Measurements from ENCODE around the gene LAPTM4A.
A peak's percentile ranks its signal among the peaks of the same experiment; 100 is the strongest.

LAPTM4A gene

DNA sequence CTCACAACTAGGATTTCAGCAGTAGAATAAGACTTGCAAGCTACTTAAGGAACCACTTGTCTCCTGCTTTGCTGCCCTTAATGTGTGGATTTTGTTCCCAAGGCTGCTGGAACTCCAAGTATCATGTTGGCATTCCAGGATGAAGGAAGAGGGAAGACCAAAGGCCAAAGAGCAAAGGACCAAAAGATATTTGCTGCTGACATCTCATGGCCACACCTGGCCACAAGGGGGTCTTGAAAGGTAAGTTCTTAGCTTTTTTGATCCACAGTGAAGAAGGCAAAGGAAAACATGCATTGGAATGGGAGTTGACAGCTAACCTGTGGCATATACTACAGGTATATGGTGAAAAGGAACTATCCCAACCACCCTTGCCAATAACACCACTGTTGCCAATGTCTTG, 35.1 kb downstream of the LAPTM4A start:
- no peak for DNase-seq

DNA sequence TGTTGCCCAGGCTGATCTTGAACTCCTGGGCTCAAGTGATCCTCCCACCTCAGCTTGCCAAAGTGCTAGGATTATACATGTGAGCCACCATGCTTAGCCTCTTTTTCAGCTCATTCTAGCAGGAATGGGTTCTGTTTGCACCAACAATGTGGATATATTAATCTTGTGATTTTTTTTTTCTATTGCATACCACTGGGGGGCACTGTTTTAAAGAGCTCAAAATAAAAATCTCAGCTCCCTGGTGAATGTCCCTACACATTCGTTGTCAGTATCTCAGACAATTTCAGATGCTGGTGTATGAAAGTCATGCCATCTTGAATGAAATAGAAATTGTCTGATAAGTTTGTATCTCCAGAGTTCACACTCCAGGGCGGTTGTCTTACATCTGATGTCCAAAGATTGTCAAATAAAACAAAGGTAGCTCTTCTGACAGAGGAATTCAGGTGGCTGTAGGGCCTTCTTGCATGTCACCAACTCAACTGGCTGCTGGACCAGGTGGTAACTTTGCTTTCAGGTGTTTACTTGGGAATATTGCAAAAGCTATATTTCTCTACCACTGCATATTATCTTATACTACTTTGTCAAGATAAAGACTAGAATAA, 35.8 kb downstream of the LAPTM4A start:
- peak; percentile 48 for DNase-seq

DNA sequence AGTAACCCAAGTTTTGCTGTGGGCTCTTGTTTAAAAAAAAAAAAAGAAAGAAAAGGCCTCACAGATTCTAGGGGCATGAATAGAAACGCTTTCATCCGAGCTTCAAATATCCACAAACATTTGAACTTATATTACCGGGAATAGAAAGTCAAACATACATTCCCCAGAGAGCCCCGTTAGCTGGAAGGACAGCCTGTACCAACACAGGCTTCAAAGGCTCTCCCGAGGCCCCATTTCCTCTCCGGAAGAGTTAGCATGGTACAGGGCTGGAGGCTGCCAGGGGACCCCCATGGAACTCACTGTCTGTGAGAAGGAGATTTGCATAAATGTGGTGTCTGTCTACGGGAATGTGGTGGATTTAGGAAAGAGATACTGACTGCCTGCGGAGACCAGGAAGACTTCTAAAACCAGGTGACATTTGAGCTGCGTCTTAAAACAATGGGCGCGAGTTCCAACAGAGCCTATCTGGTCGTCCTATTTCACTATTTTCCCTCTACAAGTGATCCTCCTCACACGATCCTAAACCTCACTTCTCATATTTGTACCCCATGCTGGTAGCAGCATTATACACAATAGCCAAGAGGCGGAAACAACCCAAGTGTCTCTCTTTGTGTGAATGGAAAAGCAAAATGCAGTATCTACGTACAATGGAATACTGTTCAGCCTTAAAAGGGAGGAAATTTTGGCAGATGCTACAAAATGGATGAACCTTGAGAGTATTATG, 38.1 kb downstream of the LAPTM4A start:
- no peak for DNase-seq

DNA sequence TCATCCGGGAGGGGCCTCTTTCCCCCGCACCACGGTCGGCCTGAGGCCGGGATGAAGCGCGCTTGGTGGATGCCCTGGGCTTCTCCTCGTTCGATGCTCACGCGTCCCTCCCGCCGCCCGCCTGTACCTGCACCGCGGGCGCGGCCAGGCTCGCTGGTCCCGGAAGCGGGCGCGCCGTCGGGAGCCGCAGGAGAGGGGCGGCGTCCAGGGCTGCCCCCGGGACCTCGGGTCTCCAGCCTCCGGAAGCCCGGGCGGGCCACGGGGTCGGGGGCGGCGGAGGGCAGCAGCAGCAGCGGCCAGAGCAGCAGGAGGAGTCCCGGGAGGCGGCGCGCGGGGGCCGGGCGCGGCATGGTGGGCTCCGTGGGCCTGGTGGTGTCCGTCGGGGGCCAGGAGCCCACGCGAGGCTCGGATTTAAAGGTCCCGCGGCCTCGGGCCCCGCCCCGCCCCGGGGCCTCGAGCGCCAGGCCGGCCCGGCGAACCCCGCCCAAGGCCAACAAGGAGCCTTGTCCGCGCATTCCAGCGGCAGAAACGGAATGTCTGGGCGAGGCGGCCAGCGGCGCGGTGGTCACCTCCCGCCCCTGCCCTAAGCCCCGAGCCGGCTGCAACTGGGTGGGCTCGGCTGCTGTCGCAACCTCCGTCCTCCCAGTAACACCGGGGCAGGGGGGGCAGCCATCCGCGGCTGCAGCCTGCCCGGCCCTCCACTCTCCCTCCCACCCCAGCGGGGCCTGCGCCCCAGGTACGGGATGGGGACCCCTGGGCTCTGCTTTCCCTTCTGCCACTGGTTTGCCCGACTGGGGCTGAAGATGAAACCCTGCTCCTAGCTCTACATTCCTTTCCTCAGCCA, 38.9 kb downstream of the LAPTM4A start, which contains the start of gene MATN3:
Gene MATN3, minus strand, starts transcription at position 387 of the 844 bp plus-strand sequence. Its CDS starts 37 bp downstream, at position 350.
- DNase-seq = no peak

DNA sequence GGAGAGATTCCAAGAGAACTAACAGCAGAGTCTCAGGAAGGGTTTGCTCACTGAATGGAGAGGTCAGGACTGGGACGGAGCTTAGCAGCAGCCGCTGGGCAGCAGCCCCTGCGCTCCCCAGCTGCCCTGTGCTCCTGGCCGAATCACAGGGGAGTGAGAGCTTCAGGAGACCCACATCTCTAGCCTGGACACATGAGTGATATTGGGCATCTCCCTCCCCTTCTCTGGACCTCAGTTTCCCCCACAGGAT, 39.5 kb downstream of the LAPTM4A start:
- no peak for DNase-seq

DNA sequence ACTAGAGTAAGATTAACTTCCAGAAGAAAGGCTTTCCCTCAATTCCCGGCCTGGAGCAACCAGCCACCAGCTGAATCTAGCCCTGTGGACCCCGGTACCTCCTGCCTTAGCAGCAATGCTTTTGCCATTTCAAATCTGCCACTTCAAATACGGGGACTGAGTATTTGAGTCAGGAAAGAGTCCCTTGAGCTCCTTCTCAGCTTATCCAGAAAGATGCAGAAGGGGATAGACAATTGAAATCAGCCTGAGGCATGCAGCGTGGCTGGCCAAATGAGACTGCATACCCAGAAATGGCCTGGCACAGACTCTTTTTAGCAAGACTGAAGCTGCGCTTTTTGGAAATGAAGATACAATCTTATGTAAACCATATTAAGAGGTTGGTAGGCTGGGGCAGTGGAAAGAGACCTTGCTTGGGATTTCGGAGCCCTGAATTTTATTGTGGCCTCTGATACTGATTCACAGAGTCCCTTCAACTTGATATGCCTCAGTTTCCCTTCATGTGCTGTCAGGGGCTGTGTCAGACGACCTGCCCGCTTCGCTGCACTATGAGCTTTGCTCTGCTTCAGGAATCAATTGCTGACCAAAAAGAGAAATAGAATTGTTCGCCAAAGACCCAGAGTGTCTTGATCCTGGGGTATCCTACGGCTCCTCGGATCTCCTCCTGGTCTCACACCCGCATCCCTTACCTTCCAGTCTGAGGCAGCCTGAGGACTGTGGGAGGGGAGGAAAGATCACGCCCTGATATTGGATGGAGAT, 40.0 kb downstream of the LAPTM4A start:
- DNase-seq = no peak

DNA sequence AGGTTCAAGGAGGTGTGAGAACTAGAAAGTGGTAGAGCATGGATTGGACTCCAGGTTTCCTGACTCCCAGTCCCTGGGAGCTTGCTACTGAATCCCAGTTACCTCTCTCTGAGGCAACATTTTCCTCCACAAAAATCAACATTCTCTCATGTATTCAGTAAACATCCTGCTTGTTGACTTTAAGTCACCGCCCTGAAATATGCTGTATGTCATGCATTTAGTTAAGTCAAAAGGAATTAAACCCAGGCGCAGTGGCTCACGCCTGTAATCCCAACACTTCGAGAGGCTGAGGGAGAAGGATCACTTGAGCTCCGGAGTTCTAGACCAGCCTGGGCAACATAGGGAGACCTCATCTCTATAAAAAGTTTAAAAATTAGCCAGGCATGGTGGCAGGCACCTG, 42.7 kb downstream of the LAPTM4A start:
- no peak for DNase-seq

DNA sequence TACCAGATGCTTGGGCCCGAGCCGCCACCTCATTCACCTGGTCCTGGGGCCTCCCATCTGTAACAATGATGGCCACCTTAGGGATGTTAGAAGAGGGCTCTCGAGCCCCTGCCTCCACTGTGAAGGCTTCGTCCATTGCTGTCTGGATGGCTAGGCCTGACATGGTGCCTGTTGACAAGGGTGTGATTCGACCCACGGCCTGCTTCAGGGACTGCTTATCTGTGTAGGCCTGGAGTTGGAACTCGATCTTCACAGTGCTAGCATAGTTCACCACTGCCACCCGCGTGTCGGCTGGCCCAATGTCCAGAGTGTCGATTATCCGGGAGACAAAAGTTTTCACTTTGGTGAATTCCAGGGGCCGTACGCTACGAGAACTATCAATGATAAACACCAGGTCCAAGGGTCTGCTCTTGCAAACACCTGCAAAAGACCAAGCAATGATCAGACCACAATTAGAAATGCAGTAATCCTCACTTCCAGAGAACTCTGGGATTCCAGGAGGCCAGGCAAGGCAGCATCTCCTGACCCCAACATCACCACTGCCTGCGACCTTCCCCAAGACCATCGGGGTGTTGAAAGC, 45.4 kb downstream of the LAPTM4A start:
- no peak for DNase-seq

DNA sequence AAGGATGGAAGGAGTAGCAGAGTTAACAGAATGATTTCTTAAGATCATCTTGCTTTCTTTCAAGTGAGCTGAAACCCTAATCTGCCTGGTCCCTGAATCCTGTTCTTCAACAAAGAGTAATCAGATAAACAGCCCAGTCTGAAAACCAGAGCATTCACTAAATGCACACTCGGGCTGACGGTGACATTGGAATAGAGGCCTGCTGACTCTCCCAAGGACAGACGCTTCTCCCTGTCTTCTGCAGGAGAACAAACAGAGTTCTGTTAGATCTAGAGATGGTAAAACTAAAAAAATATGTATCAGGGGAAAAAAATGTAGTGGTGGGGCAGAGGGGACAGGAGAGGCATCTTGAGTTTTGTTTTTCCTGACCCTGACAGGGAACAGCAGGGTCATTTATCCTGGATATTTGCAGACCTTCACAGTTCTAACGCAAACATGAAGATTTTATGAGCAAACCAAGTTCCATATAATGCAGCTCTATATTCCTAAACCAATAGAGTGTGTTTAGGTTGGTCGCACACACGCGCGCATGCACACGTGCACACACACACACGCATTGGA, 46.3 kb downstream of the LAPTM4A start:
- no peak for DNase-seq

DNA sequence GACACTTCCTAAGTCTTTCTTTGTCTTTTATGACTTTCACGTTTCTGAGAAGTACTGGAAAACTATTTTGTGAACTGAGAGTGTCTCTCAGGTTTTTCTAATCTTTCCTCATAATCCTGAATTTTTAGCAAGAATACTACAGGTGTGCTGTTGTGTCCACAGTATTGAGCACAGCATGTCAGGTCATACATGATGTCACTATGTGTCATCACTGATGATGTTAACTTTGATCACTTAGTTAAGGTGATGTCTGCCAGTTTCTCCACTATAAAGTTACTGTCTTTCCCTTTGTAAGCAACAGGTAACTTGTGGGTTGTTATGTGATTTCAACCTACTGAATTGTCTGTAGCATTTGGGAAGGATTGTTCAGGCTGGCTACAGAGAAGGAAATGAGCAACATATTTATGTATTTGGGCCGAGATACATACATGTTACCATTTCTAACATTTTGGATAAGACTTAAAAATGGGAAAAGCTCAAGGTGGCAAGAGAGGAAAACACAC, 50.0 kb downstream of the LAPTM4A start:
- DNase-seq = no peak

DNA sequence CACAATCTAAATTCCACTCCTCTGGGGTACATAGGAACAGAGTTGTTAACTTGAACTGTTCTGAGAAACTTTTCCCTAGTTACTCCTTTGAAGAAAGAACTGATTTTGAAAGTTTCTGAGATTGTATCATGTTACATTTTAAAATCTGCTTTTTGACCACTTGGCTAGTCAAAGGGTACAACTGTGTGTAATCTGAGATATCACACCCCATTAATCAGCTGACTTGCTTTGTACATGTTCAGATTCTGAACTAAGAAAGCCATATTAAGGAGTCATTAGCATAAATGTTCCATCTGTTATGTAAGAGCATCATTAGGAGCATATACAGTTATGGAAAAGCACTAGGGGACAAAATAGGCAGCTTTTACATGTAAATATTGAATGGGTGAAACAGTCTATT, 57.7 kb downstream of the LAPTM4A start:
- DNase-seq = no peak

DNA sequence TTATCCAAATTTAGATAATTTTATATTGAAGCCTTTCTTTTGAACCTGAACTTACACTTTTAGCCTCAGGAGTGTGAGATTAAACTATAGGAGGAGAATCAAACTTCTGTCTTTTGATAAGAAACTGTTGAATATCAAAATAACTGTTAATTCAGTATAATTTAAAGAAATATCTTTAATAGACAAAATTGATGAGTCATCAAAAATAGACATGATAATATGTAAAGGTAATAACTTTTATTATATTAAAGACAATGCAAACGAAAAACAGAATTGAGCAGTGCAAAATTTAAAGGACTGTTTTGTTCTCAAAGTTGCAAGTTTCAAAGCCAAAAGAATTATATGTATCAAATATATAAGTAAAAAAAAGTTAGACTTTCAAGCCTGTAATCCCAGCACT, 59.5 kb downstream of the LAPTM4A start:
- DNase-seq = no peak

DNA sequence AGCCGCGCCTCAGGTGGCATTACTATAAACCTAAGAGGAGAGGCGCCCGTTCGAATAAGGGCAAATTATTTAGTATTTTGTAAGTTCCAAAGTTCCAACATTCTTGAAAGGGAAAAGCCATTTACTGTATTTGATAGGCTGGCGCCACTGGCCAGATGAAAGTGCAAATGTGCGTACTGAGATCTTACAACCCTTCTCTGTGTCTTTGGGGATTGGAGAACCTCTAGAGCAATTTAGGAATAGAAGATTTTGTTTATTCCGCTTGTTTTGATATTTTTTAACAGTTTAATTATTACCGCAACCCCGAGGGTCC, 61.1 kb downstream of the LAPTM4A start:
- DNase-seq = no peak

DNA sequence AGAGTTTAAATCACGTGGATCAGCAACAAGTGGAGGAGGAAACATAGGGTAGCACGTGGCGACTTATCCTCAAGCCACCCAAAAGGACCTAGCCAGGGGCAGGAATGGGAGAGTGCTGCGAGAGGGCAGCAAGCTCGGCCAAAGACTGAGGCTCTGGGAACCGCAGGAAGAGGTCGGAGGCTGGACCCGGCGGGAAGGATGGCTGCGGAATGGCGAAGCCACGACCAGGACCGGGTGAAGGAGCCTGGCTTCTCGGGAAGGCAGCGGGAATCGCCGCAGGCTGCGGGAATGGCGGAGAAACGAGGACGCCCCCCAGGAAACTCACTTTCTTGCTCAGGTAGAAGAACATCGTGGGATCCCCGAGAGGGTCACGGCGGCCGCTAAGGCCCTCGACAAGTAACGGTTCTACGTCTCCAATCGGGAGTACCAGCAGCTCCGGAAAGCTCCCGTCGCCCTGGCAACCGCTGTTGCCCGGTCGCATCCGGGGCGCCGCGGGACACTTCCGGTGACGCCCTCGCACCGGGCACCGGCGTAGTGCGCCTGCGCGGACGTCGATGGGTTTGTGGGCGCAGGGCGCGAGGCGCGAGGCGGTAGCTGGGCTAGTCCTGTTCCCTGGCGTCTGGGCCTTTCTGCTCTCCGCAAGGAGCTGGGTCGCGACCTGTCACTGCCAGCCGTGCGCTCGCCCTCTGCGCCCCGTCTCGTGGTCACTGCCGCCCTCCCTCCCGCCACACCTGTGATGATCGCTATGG, 61.6 kb downstream of the LAPTM4A start, which contains the start of gene WDR35:
Gene WDR35, minus strand, starts transcription at position 439 of the 749 bp plus-strand sequence. Its CDS starts 90 bp downstream, at position 349.
- DNase-seq = peak; percentile 91

DNA sequence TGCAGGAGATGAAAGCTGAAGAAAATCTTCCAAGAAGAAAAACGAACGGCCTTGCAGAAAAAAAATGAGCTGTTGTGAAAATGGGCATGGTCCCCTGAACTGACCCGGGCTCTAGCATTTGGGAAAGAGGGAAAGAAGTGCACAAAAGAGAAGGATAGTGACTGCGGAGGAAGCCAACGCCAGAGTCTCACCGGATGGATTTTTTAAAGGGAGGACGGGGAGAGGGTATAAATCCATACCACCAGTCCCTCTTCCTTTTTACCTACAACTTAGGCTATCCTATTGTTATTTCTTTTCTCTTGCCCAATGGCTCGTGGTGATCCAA, 62.1 kb downstream of the LAPTM4A start:
- DNase-seq = no peak

DNA sequence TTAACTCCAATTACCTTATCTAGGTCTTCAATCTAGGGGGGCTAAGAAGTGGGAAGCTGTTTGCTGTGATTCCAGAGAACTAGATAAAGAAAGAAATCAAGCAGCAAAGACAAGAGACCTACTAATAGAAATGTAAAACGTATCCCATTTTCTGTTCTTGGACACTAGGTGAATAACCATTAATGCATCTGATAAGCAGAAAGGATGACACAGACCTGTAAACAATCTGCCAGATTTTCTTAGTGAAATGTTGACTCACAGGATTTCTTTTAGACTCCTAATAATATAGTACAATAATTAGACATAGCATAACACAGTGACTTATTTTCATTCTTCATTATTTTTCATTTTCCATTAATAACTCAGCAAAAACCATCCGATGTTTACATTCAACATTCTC, 62.8 kb downstream of the LAPTM4A start:
- DNase-seq = no peak

DNA sequence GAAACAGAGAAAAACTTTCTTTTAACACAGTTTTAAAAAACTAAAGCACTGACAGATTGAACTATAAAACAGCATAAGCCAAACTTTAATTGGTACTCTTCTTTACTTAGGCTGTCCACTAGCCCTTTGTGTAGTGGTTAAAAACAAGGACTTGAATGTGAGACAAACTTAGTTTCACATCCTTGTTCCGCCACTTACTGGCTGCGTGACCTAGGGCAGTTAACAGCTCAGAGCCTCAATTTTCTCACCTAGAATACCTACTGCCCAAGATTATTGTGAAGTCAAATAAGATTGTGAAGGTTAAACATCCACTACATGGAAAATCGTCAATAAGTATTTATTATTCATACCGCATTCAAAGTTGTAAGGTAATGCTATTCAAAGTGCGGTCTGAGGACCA, 63.5 kb downstream of the LAPTM4A start:
- DNase-seq = peak; percentile 24
